Activated T-helper 1 cell treated with anti-CD3 and anti-CD28 coated beads, Interleukin-12 subunit alpha, Interleukin-12 subunit beta, Interleukin-2, Interleukin-4 antibody, amounts not matched to agents 30 ng/mL and 10 ng/mL and 1 ng/mL, durations not matched to agents 14 hours and 24 hours and 36 hours (primary cell): ENCODE data around the gene TSN. TPM values are rescaled to one million over a fixed set of nuclear protein-coding genes. Genes with fewer than 3 reads are reported as not detected.

ENCODE experiments used
- DNase-seq: peaks from one replicate; pipeline ENCODE4 v3.0.0; 2021; ENCODE audit warnings: low spot score
- H3K27ac Mint-ChIP-seq: one replicate; pipeline ENCODE4 v1.8.0; 2021; ENCODE audit warnings: mild to moderate bottlenecking, mixed read lengths
- H3K27me3 Mint-ChIP-seq: one replicate; pipeline ENCODE4 v1.8.0; 2022; ENCODE audit warnings: mild to moderate bottlenecking, moderate library complexity, mixed read lengths; ENCODE audit not compliant: insufficient read depth
- H3K36me3 Mint-ChIP-seq: one replicate; pipeline ENCODE4 v1.8.0; 2021; ENCODE audit warnings: low read depth, mixed read lengths
- H3K4me1 Mint-ChIP-seq: one replicate; pipeline ENCODE4 v1.8.0; 2021; ENCODE audit warnings: low read depth, mixed read lengths
- H3K4me3 Mint-ChIP-seq: one replicate; pipeline ENCODE4 v1.8.0; 2021; ENCODE audit warnings: mild to moderate bottlenecking, moderate library complexity, mixed read lengths
- H3K9me3 Mint-ChIP-seq: one replicate; pipeline ENCODE4 v1.8.0; 2021; ENCODE audit warnings: mixed read lengths
- intact Hi-C: fragments of 100-400 bp; cut with micrococcal nuclease; formaldehyde crosslinking; loops from one replicate; pipeline ENCODE4 v1.15.1; 2024
- total RNA-seq: library from RNA; stranded (reverse); gene quantifications from 2 replicates; pipeline ENCODE4 v1.2.3, GENCODE V29; 2022

Gene TSN
- total RNA-seq, 1 donor from 2014 or later, result 72.3 TPM

DNA sequence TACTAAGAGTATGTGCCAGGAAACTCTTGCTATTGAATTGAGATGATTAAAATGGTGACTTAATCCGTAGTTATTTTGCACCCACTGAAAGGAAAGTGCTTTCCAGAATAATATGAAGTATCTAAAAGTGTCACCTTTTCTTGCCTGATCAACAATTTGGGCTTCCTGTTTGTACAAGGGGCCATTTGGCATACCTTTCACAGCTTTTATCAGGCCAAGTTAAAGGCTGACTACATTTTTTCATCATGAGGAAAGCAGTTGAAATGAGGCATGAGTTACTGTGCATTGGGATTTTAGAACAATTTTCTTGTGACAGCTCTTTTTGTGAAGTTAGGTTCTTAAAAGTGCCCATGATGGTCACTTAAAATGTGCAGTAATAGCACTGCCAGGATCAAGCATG, 11.2 kb downstream of the TSN start:
- Mint-ChIP-seq H3K36me3 (peaks cover 41% of the 10 kb centered on the region), H3K9me3 (no peaks in the 10 kb centered on the region), H3K27ac (no peak overlapping the region), H3K4me1 (no peaks in the 10 kb centered on the region), H3K27me3 (no peaks in the 10 kb centered on the region), H3K4me3 (no peak overlapping the region)
- intact Hi-C loops, result no loop called here
- DNase-seq, result no peak

DNA sequence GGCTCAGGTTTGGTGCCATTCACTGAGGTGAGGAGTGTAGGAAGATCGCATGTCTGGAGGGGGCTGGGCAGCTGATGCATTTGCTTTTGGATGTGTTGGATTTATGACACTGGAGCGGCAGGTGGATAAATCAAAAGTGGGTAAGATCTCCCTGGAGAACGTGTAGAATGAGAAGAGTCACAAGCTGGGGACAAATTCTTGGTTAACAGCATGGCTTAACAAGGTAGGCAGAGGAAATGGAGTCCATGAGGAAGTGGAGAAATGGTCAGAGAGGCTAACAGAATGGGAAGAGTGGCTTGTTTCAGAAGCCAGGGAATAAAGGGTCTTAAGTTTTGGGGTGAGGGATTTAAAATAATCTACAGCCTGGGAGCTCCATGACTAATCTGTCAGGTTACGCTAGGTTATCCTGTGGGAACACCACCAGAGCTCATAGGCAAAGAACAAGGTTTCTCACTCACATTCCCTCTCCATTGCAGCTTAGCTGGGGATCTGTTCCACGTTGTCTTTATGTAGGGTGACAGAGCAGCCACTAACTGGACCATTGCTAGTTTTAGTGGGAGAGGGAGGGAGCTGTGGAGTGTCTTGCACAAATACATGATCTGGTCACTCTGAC, 12.8 kb downstream of the TSN start:
- no peaks in the 10 kb centered on the region for H3K4me1 Mint-ChIP-seq
- no peaks in the 10 kb centered on the region for H3K27me3 Mint-ChIP-seq
- DNase-seq, result no peak
- no peak overlapping the region for H3K4me3 Mint-ChIP-seq
- H3K27ac Mint-ChIP-seq, result no peak overlapping the region
- intact Hi-C loops, result no loop called here
- no peaks in the 10 kb centered on the region for H3K9me3 Mint-ChIP-seq
- H3K36me3 Mint-ChIP-seq, result peaks cover 36% of the 10 kb centered on the region

DNA sequence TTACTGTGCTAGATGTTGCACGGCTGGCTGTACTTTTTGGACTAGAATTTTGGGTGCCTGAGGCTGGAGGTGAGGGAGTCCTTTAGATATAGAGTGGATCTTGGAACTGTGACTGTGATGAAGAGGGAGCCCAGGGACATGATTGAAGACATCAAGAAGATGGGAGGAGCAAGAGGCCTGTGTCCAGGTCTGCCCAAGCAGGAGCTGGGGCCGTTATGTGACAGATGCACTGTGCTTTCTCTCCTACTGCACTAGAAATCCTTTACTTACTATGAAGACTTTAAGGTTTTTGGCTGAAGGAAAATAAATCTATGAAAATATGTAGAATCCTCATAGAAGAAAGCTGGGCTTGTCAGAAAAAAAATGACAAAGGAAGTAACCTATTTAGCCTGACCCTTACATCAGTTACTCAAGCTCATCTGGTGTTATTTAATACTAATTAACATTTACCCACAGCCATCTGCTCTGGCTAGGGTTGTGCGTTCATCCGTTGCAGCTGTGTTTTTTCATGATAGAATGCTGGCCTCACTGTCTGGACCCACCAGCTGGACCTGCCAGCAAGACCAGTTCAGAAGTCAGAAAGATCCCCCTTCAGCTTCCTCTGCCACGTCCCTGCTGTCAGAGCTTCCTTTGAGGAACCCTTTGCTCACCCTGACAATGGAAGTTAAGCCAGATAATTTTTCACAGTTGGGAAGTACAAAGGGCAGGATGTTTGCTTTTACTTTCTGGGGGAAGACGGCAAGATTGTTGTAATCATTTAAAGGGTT, 16.7 kb downstream of the TSN start:
- no peak overlapping the region for H3K27ac Mint-ChIP-seq
- peaks cover 12% of the 10 kb centered on the region for H3K36me3 Mint-ChIP-seq
- H3K9me3 Mint-ChIP-seq, result no peaks in the 10 kb centered on the region
- intact Hi-C loops, result no loop called here
- no peaks in the 10 kb centered on the region for H3K4me1 Mint-ChIP-seq
- DNase-seq, result no peak
- no peak overlapping the region for H3K4me3 Mint-ChIP-seq
- H3K27me3 Mint-ChIP-seq, result no peaks in the 10 kb centered on the region

DNA sequence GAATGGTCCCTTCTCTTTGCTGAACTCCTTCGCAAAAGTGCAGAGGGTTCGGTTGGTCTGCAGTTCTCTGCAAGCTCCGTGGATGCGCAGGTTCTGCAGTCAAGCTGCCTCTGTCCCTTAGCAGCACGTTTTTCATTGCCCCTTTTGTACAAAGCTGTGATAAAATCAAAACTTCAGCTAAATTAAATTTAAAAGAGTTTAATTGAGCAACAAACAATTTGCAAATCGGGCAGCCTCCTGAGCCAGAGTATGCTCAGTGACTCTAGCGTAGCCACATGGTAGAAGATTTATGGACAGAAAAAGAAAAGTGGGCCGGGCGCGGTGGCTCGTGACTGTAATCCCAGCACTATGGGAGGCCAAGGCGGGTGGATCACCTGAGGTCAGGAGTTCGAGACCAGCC, 18.8 kb downstream of the TSN start:
- DNase-seq, result no peak
- intact Hi-C loops, result no loop called here
- Mint-ChIP-seq H3K27me3 (no peaks in the 10 kb centered on the region), H3K4me1 (no peaks in the 10 kb centered on the region), H3K4me3 (no peak overlapping the region), H3K27ac (no peak overlapping the region), H3K36me3 (no peaks in the 10 kb centered on the region), H3K9me3 (no peaks in the 10 kb centered on the region)

DNA sequence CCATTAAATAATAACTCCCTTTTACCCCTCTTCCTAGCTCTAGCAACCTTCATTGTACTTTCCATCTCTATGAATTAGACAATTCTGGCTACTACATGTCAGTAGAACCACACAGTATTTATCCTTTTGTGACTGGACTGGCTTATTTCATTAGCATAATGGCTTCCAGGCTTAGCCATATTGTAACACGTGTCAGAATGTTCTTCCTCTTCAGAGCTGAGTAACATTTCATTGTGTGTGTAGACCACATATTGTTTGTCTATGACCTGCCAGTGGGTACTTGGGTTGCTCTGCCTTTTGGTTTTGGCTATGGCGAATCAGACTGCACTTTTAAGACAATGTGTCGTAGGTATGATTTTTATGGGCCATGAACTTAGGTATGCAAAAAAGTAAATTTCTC, 20.9 kb downstream of the TSN start:
- Mint-ChIP-seq H3K27me3 (peaks cover 5% of the 10 kb centered on the region), H3K4me1 (no peaks in the 10 kb centered on the region), H3K9me3 (no peaks in the 10 kb centered on the region), H3K4me3 (no peak overlapping the region), H3K27ac (no peak overlapping the region), H3K36me3 (no peaks in the 10 kb centered on the region)
- intact Hi-C loops, result no loop called here
- no peak for DNase-seq

DNA sequence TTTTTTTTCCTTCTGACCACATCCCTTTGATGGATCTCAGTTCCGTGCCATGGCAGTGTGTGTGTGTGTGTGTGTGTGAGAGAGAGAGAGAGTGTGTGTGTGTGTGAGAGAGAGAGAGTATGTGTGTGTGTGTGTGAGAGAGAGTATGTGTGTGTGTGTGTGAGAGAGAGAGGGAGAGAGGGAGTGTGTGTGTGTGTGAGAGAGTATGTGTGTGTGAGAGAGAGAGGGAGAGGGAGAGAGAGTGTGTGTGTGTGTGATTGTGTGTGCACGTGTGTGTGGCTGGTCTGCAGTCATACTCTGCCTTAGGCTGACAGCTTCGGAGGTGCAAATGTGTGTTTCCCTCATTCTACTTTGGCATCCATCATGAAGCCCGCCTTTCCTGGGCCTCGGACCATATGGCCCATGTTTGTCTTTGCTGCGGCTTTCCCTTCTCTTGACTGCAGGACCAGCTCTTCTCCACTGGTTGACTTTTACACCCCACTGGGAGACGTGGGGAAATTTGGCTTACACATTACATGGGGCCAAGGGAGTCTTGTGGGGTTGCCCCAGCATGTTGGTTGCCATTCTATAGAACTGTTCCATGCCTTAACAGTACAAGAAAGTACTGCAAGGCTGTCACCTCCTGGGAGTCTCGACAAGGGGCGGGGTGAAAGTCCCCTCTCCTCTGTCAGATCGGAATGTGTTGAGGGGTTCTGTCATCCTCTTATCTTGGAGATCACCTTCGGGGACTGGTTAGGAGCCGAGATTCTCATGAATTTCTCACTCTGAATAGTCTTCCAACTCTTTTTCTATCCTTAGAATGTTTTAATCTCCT, 21.6 kb downstream of the TSN start:
- H3K27me3 Mint-ChIP-seq, result peaks cover 5% of the 10 kb centered on the region
- H3K36me3 Mint-ChIP-seq, result no peaks in the 10 kb centered on the region
- intact Hi-C loops, result no loop called here
- H3K4me3 Mint-ChIP-seq, result no peak overlapping the region
- no peaks in the 10 kb centered on the region for H3K9me3 Mint-ChIP-seq
- DNase-seq, result no peak
- no peak overlapping the region for H3K27ac Mint-ChIP-seq
- H3K4me1 Mint-ChIP-seq, result no peaks in the 10 kb centered on the region

DNA sequence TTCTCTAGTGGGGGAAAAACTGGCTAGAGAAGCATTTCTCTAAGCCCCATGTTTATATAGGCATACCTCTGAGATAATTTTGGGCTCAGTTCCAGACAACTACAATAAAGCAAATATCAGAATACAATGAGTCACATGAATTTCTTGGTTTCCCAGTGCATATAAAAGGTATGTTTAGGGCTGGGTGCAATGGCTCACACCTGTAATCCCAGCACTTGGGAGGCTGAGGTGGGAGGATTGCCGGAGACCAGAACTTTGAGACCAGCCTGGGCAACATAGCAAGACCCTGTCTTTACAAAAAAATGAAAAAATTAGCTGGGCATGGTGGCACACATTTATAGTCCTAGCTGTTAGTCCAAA, 22.2 kb downstream of the TSN start:
- Mint-ChIP-seq H3K9me3 (no peaks in the 10 kb centered on the region), H3K27me3 (peaks cover 7% of the 10 kb centered on the region), H3K36me3 (no peaks in the 10 kb centered on the region), H3K27ac (no peak overlapping the region), H3K4me1 (no peaks in the 10 kb centered on the region), H3K4me3 (no peak overlapping the region)
- DNase-seq, result no peak
- intact Hi-C loops, result no loop called here

DNA sequence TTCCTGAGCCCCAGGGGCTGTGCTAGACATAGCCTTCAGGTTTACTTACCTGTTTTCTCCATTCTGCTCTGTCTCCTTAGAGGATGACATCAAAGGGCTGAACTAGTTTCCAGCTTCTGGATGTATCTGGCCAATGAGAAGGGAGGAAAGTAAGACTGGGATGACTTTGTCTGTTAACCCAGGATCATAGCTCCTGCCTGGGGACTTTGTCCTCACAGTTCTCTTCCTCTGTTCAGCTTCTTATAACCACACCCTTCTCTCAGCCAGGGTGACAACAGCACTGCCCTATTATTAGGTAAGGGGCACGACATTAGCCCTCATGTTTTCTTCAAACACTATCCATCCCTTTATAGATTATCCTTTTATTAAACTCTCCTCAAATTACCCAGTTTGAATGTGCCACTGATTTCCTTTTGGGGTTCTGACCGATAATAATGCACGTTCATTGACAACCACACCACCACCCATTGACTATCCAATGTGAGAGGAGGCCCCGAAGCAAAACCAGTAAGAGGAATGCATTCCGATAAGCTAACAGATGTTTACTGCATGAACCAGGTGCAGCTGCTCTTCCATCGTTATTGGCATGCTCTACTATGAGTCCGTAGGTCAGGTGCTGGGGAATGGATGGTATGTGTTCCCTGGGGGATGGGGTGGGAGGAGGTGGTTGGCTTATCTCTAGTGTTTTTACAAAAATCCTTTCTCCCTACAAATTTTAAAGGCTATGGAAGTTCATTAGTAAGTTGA, 23.5 kb downstream of the TSN start:
- H3K9me3 Mint-ChIP-seq, result no peaks in the 10 kb centered on the region
- no peak for DNase-seq
- H3K4me3 Mint-ChIP-seq, result no peak overlapping the region
- no peaks in the 10 kb centered on the region for H3K36me3 Mint-ChIP-seq
- H3K27me3 Mint-ChIP-seq, result peaks cover 7% of the 10 kb centered on the region
- H3K27ac Mint-ChIP-seq, result no peak overlapping the region
- H3K4me1 Mint-ChIP-seq, result no peaks in the 10 kb centered on the region
- intact Hi-C loops, result no loop called here

DNA sequence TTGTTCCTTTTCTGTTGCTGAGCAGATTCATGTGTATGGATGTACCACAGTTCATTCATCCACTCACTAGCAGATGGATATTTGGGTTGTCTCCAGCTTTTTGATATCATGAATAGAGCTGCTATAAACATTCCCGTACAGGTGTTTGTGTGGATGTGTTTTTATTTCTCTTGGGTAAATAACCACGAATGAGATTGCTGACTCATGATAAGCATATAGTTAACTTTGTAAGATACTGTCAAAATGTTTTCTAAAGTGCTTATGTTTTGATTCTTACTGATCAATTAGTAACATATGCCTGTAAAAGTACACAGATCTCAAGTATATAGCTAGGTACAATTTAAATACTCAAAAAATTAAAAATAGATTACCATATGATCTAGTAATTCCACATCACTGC, 27.7 kb downstream of the TSN start:
- Mint-ChIP-seq H3K27ac (no peak overlapping the region), H3K4me3 (no peak overlapping the region), H3K27me3 (peaks cover 9% of the 10 kb centered on the region), H3K4me1 (no peaks in the 10 kb centered on the region), H3K36me3 (no peaks in the 10 kb centered on the region), H3K9me3 (no peaks in the 10 kb centered on the region)
- no peak for DNase-seq
- intact Hi-C loops, result no loop called here

DNA sequence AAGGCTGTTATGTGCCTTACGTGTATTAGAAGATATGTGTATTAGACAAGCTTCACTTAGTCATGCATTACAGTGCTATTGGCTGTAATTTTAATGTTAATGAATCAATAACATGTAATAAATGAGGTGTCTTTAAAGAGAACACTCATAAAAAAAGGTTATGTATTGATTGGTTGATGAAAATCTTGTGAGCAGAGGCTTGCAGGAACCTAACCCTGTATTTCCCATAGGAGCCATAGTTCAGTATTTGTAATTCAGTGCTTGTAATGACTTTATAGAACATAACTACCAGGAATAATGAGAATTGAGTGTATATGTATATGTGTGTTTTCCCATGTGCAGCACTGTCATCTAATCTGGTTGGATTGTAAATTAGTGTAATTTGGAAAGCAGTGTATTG, 33.2 kb downstream of the TSN start:
- H3K27me3 Mint-ChIP-seq, result peaks cover 2% of the 10 kb centered on the region
- H3K4me3 Mint-ChIP-seq, result no peak overlapping the region
- no peaks in the 10 kb centered on the region for H3K4me1 Mint-ChIP-seq
- no peak for DNase-seq
- H3K9me3 Mint-ChIP-seq, result no peaks in the 10 kb centered on the region
- intact Hi-C loops, result no loop called here
- H3K27ac Mint-ChIP-seq, result no peak overlapping the region
- H3K36me3 Mint-ChIP-seq, result no peaks in the 10 kb centered on the region

DNA sequence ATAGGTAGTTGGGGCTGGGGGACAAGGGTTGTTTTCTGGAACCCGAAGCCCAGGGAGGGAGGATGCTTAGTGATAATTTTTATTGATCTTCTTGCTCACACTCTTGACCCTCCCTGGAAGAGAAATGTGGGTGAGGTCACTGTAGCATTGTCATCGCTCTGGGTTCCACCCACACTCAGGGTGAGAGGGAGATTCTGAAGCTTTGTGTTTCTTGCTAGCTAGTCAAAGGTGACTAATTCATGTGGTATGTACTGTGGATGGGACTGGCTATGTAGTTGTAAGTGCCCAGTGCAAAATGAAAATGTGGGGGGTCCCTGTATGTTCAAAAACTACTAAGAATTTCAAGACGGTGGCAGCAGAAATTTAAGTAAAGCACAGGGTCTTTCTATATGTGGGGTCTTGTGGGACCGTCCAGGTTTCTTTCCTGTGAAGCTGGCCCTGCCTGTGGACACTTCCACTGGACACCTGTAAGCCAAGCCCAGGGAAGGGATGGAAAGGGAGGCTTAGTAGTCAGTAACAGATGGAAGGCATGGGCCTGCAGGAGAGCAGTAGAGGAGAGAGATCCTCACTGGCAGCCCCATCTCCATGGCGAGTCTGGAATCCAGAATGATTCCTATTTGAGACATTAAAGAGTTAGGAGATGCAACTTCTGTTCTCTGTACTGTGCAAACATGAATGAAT, 35.0 kb downstream of the TSN start:
- no peak overlapping the region for H3K4me3 Mint-ChIP-seq
- H3K4me1 Mint-ChIP-seq, result no peaks in the 10 kb centered on the region
- H3K9me3 Mint-ChIP-seq, result no peaks in the 10 kb centered on the region
- H3K36me3 Mint-ChIP-seq, result no peaks in the 10 kb centered on the region
- no peak overlapping the region for H3K27ac Mint-ChIP-seq
- no peak for DNase-seq
- intact Hi-C loops, result no loop called here
- peaks cover 2% of the 10 kb centered on the region for H3K27me3 Mint-ChIP-seq

DNA sequence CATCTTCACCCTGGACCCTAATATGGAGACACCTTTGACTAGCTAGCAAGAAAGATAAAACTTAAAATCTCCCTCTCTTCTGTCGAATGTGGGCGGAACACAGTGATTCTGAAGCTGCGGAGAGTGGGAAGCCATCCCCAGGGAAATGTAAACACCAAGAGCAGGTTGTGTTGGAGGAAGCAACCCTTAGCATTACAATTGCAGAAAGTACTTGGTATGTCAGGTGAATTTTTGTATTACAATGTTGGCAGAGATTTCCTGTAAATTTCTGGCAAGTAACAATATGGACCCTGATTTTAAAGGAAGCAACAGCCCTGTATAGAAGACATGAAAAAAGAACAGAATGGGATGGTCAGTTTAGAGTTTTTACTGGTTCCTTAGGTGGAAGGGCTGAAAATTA, 35.8 kb downstream of the TSN start:
- no peak overlapping the region for H3K27ac Mint-ChIP-seq

More for the DNA sequence above, 35.8 kb downstream of the TSN start:
- Mint-ChIP-seq H3K27me3 (peaks cover 2% of the 10 kb centered on the region), H3K4me3 (no peak overlapping the region), H3K4me1 (no peaks in the 10 kb centered on the region), H3K36me3 (no peaks in the 10 kb centered on the region), H3K9me3 (no peaks in the 10 kb centered on the region)
- intact Hi-C loops, result no loop called here
- no peak for DNase-seq
